Activated CD4-positive, alpha-beta T cell treated with anti-CD3 and anti-CD28 coated beads, Interleukin-2, Interleukin-6, amounts not matched to agents 100 ng/mL and 50 ng/mL, durations not matched to agents 16 hours and 8 hours (primary cell): ENCODE data around the gene BTRC.
"Not testable (repeated sequence)": the region's sequence is repeated elsewhere in the genome, so short reads cannot be mapped to it uniquely, and the experiment has no call there.

Experiments used
- DNase-seq: peaks from one replicate; pipeline ENCODE4 v3.0.0-alpha.2; 2020

The BTRC gene

GRCh38 chr10:101351017-101351416 lies 2.9 kb upstream of the BTRC start:
- DNase-seq = no peak

DNA sequence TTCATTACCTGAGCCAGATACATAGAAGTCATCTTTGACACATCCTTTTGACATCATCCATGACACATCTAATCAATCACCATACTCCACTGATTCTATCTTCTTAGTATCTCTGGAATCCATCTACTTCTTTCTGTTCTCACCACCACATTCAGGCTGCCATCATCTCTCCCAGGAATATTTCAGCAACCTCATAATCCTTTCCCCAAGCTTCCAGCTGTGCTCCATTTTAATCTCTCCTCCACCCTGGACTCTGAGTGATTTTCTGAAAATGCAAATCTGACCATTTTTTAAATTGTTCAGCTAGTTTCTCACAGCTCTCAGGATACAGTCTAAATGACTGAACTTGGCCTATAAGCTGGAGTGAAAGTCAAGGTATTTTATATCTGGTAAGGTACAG lies 2.5 kb upstream of the BTRC start:
- no peak for DNase-seq

DNA sequence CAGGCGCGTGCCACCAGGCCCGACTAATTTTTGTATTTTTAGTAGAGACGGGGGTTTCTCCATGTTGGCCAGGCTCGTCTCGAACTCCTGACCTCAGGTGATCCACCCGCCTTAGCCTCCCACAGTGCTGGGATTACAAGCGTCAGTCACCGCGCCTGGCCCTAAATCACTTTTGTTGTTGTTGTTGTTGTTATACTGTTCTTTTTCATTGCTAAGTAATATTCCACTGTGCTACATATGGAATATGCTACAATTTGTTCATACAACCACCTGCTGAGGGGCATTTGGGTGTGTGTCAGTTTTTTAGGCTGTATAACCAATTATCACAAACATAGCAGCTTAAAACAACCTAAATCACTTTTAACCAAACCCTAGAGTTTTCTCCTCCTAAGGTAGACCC lies 1.1 kb upstream of the BTRC start:
- not testable (repeated sequence) for DNase-seq

DNA sequence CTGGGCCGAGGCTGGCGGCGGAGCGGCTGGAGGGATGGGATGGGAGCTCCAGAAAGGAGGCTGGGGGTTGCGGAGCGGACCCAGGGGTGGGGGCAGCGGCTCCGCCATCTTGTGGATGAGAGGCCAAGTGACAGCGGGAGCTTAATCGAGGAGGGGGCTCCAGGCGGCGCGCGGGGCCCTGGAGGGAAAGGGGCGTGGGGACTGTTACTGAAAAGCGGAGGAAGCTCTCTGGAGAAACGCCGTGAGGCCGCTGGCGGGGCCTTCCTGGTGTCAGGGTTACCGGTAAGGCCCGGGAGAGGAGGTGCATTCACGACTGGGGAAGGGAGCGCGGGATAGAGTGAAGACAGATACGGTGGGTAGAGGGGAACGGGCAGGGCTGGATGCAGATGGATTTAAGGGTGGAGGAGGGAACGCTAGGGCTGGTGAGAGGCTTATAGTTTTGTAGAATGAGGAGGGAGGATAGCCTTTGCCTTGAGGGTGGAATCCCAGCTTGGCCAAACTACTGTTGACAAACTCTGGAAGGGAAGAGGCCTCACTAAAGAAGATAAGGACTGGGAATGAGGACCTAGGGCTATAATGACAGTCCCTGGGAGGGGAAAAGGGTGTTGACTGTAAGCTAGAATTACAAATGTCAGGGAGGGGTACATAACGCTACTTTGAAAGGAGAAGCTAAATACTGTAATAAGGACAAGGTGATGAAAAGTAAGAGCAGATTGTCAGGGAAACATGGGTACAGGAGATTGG lies 535 bp downstream of the BTRC start:
- DNase-seq = peak; percentile 53

- DNase-seq = no peak
These were observed 1.2 kb downstream of the BTRC start for GRCh38 chr10:101355072-101355706.

DNA sequence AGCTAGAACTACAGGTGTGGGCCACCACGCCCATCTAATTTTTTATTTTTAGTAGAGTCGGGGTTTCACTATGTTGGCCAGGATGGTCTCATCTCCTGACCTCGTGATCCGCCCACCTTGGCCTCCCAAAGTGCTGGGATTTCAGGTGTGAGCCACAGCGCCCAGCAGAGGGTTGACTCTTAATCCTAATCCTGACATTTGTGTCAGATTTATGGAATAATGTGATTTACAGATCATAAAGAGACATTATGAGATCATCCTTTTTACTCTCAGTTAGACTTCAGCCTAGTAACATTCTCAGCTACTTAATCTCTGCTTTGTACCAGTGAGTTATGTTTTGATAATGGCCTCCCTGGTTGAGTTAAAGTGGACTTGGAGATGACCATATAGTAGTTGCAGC lies 2.2 kb downstream of the BTRC start:
- DNase-seq = no peak

- DNase-seq = no peak
These were observed 4.0 kb downstream of the BTRC start for GRCh38 chr10:101357958-101358357.

DNA sequence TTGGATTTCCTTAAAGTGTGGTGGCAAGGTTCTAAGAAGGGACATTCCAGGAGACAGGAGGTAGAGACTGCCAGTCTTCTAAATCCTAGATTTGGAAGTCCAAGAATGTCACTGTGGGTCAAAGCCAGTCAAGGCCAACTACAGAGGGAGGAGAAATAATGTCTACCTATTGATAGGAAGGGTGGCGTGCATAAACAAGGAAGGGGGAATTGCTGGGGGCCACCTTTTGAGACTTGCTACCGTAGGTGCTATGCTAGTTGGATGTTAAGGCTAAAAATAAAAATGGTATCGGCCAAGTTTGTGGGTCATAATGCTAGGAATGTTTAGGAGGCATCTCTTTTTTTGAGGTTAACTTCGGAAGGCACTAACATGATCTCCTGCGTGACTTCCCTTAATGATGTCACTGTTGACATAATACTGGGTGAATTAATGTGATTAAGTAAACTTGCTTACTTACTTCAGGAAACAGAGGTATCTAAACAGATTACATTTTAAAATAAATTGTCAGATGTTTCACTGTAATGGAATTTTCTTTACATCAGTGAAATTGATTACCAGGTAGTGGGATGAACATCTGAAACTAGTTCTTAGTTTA lies 4.8 kb downstream of the BTRC start:
- no peak for DNase-seq

GRCh38 chr10:101360090-101360489 lies 6.1 kb downstream of the BTRC start:
- DNase-seq = not testable (repeated sequence)

DNA sequence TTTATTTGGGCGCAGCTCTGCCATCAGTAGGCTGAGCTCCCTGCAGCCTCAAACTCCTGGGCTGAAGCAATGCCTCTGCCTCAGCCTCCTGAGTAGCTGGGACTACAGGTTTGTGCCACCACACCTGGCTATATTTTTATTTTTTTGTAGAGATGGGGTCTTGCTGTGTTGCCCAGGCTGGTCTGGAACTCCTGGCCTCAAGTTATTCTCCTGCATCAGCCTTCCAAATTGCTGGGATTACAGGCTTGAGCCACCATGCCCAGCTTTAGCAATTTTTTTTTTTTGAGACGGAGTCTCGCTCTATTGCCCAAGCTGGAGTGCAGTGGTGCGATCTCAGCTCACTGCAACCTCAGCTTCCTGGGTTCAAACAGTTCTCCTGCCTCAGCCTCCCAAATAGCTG lies 6.9 kb downstream of the BTRC start:
- DNase-seq = not testable (repeated sequence)

DNA sequence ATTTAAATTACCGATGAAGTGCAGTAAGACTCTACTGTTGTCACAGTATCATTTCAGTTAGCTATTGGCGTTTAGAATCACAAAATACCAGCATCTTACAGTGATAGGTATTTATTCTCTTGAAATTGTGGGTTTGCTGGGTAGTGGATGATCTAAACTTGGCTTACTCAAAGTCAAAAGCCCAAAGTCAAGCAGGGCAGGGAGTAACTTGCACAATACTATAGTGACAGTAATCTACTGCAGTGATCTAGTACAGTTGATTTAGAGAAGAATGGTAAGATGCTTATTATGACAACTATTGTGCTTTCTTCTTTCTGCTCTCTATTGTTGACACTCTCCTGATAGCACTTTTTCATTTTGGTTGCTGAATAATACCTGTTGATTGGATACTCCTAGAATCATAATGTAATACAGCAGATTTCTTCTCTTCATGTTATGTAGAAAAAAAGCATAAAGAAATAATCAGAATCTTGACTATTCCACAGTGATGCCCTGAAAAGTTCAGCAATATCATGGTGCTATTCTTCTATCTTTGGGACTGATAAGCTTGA lies 10.0 kb downstream of the BTRC start:
- no peak for DNase-seq

GRCh38 chr10:101364721-101365120 lies 10.8 kb downstream of the BTRC start:
- DNase-seq = no peak

GRCh38 chr10:101367569-101368453 lies 13.8 kb downstream of the BTRC start:
- peak; percentile 46 for DNase-seq

DNA sequence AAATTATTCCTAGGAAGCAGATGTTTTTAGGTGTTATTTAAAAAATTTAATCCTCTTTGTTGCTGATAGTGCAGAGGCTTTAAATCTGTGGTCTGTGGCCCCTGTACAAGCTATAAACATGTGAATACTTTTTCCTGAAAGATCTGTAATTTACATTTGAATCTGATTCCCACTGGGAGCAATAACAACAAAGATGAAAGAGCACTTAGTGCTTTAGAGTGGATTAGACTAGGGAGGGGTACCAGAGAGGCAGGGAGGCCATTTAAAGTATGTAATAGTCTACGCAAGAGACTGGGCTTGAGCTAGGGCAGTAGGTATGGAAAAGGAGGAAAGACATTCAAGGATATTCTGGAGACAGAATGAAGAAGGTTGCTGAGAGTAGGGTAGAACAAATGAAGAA lies 19.1 kb downstream of the BTRC start:
- DNase-seq = no peak

GRCh38 chr10:101373993-101374392 lies 20.0 kb downstream of the BTRC start:
- DNase-seq = not testable (repeated sequence)

GRCh38 chr10:101375076-101375475 lies 21.1 kb downstream of the BTRC start:
- no peak for DNase-seq

GRCh38 chr10:101379663-101380352 lies 25.8 kb downstream of the BTRC start:
- DNase-seq = peak; percentile 11

DNA sequence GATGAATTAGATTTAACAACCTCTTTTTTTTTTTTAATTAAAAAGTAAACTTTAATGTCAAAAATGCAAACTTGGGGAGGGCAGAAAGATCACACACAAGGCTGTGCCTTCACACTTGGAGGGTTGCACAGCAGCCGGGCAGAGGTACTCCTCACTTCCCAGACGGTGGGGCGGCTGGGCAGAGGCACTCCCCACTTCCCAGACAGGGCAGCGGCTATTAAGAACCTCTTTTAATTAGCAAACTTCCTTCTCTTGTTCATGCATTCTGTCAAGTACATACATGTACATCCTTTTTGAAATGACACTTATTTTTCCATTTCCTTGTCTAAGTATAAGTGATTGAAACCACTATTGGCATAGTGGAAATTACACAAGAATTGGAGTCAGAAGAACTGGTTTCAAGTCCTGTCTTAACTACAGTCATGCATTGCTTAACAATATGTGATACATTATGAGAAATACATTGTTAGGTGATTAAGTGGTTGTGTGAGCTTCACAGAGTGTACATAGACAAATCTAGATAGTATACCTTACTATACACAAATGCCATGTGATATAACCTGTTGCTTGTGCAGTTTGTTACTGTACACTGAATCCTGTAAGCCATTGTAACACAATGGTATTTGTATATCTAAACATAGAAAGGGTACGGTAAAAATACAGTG lies 26.5 kb downstream of the BTRC start:
- DNase-seq = peak; percentile 28

DNA sequence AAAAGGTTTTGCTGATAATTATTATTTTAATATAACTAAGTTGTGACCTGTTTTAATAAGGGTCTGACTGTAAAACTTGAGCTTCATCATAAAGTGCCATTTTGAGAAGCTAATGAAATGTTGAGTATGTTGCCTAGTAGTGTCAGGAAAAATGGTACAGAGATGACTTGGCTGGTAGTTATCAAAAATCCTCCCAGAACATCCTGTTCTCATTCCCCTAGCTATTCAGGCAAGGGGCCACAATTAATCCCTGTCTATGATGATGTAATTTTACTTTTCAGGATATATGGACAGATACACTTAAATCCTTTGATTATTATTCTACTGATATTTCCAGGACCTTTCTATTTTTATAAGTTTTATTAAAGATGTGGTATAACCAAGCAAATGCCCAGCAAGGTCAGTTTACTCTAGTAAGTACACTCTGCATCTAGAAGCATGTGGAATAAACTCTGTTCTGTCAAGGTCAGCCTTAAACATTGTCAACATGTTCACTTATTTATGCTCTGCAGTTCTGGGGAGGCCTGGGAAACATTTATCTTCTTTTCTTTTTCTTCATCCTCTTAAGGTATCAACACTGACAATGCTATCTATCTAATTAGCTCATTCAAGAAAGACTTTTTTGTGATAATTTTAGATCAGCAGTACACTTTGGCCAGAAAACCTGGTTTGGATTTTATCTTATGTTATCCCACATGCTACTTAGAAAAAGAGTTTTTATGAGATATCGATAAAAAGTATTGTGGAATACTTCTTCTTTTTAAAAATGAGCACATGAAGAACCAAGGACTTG lies 32.1 kb downstream of the BTRC start:
- no peak for DNase-seq

GRCh38 chr10:101386659-101387259 lies 32.8 kb downstream of the BTRC start:
- no peak for DNase-seq
